GM19468 (cell line): ENCODE data around the gene ZNF804B.

Experiments
- ATAC-seq: cut with Tn5 transposase; IDR thresholded peaks from one replicate; pipeline ENCODE4 v1.9.1; 2021; ENCODE audit warnings: mild to moderate bottlenecking, moderate library complexity, moderate number of reproducible peaks; ENCODE audit not compliant: unreplicated experiment; ENCODE audit errors: extremely low read depth

Gene ZNF804B

GRCh38 chr7:88826222-88826621 is 66.7 kb downstream of the ZNF804B start:
- ATAC-seq: peak; percentile 33

GRCh38 chr7:88835147-88835728 is 75.7 kb downstream of the ZNF804B start:
- no peak for ATAC-seq

GRCh38 chr7:88842201-88842600 is 82.7 kb downstream of the ZNF804B start:
- no peak for ATAC-seq

- ATAC-seq: no peak
Observed at GRCh38 chr7:88845091-88845490, 85.6 kb downstream of the ZNF804B start.

- ATAC-seq: no peak
Observed at GRCh38 chr7:88851220-88851619, 91.7 kb downstream of the ZNF804B start.

GRCh38 chr7:88859288-88859687 is 99.8 kb downstream of the ZNF804B start:
- no peak for ATAC-seq

GRCh38 chr7:88866265-88866863 is 106.9 kb downstream of the ZNF804B start:
- ATAC-seq: no peak

GRCh38 chr7:88867158-88867557 is 107.7 kb downstream of the ZNF804B start:
- no peak for ATAC-seq

- ATAC-seq: no peak
Observed at GRCh38 chr7:88868456-88868855, 109.0 kb downstream of the ZNF804B start.

GRCh38 chr7:88881136-88881535 is 121.6 kb downstream of the ZNF804B start:
- no peak for ATAC-seq

- no peak for ATAC-seq
Observed at GRCh38 chr7:88885131-88885530, 125.6 kb downstream of the ZNF804B start.

- no peak for ATAC-seq
Observed at GRCh38 chr7:88888684-88889083, 129.2 kb downstream of the ZNF804B start.

- no peak for ATAC-seq
Observed at GRCh38 chr7:88910516-88910915, 151.0 kb downstream of the ZNF804B start.

GRCh38 chr7:88912852-88913251 is 153.4 kb downstream of the ZNF804B start:
- no peak for ATAC-seq

GRCh38 chr7:88915615-88916014 is 156.1 kb downstream of the ZNF804B start:
- ATAC-seq: no peak

GRCh38 chr7:88919478-88920131 is 160.1 kb downstream of the ZNF804B start:
- no peak for ATAC-seq

- no peak for ATAC-seq
Observed at GRCh38 chr7:88922944-88923343, 163.4 kb downstream of the ZNF804B start.

- no peak for ATAC-seq
Observed at GRCh38 chr7:88928276-88928675, 168.8 kb downstream of the ZNF804B start.

- no peak for ATAC-seq
Observed at GRCh38 chr7:88929719-88930118, 170.2 kb downstream of the ZNF804B start.

- no peak for ATAC-seq
Observed at GRCh38 chr7:88933285-88933684, 173.8 kb downstream of the ZNF804B start.

- ATAC-seq: no peak
Observed at GRCh38 chr7:88942815-88943501, 183.5 kb downstream of the ZNF804B start.
